ENCODE results near the gene RGP1. TPM values are rescaled to one million over a fixed set of nuclear protein-coding genes. Genes with fewer than 3 reads are reported as not detected.

The RGP1 gene
- total RNA-seq, 1 donor = 18.5 TPM

DNA sequence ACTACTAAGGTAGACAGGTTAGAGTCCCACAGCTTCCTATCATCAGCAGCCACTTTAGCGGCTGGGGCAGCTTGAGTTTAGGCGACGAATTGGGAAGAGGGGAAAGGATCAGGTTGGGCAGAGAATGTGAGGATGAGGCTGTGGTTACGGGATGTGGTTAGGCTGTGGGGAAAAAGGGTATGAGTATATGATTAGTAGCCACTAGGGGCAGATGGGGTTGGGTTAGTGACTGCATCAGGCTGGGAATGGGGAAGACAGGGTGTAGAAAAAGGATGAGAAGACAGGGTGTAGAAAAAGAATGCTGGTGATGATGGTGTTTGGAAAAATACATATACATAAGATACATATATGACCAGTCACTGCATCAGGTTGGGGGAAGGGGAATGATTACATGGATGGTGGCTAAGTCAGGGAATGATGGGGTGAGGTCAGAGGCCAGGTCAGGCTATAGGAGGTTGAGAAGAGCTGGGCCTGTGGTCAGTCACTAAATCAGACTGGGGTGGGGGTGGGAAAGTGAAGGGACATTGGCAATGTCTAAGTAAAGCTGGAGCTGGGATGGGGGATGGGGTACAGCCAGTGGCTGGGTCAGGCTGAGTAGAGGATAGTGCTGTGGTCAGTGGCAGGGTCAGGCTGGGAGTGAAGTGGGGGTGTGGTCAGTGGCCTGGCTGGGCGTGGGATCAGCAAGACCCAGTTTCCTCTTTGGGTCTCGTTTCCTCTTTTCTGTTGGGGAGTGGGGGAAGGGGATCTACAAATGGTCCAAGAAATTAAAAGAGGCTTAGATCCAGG lies 19.2 kb upstream of the RGP1 start:
- Histone ChIP-seq H3K36me3 (ENCODE audit: insufficient read depth, low read length) (peaks cover 23% of the 10 kb centered on the region), H3K27me3 (ENCODE audit: insufficient read depth, low read length) (no peaks in the 10 kb centered on the region), H3K4me2 (ENCODE audit: insufficient read depth, low read length) (peak overlapping the region; percentile 92), H3K27ac (ENCODE audit: low read depth, low read length) (peak overlapping the region; percentile 87), H4K20me1 (ENCODE audit: insufficient read depth, low read length) (peaks cover 35% of the 10 kb centered on the region), H3K79me2 (ENCODE audit: insufficient read depth, low read length) (peaks cover 86% of the 10 kb centered on the region), H3K9me3 (ENCODE audit: low read depth, low read length) (no peaks in the 10 kb centered on the region), H2AFZ (ENCODE audit: low read length) (no peak overlapping the region), H3K4me3 (ENCODE audit: insufficient read depth, low read length) (peak overlapping the region; percentile 90), H3K4me1 (ENCODE audit: insufficient read depth, low read length) (peaks cover 70% of the 10 kb centered on the region)
- TF ChIP-seq, protein P1, sequence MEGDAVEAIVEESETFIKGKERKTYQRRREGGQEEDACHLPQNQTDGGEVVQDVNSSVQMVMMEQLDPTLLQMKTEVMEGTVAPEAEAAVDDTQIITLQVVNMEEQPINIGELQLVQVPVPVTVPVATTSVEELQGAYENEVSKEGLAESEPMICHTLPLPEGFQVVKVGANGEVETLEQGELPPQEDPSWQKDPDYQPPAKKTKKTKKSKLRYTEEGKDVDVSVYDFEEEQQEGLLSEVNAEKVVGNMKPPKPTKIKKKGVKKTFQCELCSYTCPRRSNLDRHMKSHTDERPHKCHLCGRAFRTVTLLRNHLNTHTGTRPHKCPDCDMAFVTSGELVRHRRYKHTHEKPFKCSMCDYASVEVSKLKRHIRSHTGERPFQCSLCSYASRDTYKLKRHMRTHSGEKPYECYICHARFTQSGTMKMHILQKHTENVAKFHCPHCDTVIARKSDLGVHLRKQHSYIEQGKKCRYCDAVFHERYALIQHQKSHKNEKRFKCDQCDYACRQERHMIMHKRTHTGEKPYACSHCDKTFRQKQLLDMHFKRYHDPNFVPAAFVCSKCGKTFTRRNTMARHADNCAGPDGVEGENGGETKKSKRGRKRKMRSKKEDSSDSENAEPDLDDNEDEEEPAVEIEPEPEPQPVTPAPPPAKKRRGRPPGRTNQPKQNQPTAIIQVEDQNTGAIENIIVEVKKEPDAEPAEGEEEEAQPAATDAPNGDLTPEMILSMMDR (IDR thresholded peaks at IDR 0.05; ENCODE audit: extremely low read depth, low read depth, low read length) = peak; percentile 81
- peak; percentile 98 for DNase-seq (ENCODE audit: insufficient read length, low spot score, missing footprints)

GRCh38 chr9:35730486-35730854 lies 18.6 kb upstream of the RGP1 start:
- Histone ChIP-seq H3K4me3 (ENCODE audit: insufficient read depth, low read length) (peak overlapping the region; percentile 90), H2AFZ (ENCODE audit: low read length) (no peak overlapping the region), H4K20me1 (ENCODE audit: insufficient read depth, low read length) (peaks cover 29% of the 10 kb centered on the region), H3K36me3 (ENCODE audit: insufficient read depth, low read length) (peaks cover 23% of the 10 kb centered on the region), H3K4me1 (ENCODE audit: insufficient read depth, low read length) (peaks cover 70% of the 10 kb centered on the region), H3K27ac (ENCODE audit: low read depth, low read length) (peak overlapping the region; percentile 87), H3K9me3 (ENCODE audit: low read depth, low read length) (no peaks in the 10 kb centered on the region), H3K79me2 (ENCODE audit: insufficient read depth, low read length) (peaks cover 86% of the 10 kb centered on the region), H3K27me3 (ENCODE audit: insufficient read depth, low read length) (no peaks in the 10 kb centered on the region), H3K4me2 (ENCODE audit: insufficient read depth, low read length) (peak overlapping the region; percentile 92)
- DNase-seq (ENCODE audit: insufficient read length, low spot score, missing footprints) = no peak
- TF ChIP-seq, protein P1 (IDR thresholded peaks at IDR 0.05; ENCODE audit: extremely low read depth, low read depth, low read length) = no peak

- peaks cover 64% of the 10 kb centered on the region for H3K4me1 ChIP-seq (ENCODE audit: insufficient read depth, low read length)
- H3K36me3 ChIP-seq (ENCODE audit: insufficient read depth, low read length) = peaks cover 25% of the 10 kb centered on the region
- DNase-seq (ENCODE audit: insufficient read length, low spot score, missing footprints) = no peak
- H3K4me3 ChIP-seq (ENCODE audit: insufficient read depth, low read length) = peak overlapping the region; percentile 90
- H4K20me1 ChIP-seq (ENCODE audit: insufficient read depth, low read length) = peaks cover 30% of the 10 kb centered on the region
- no peaks in the 10 kb centered on the region for H3K9me3 ChIP-seq (ENCODE audit: low read depth, low read length)
- TF ChIP-seq, protein P1 (IDR thresholded peaks at IDR 0.05; ENCODE audit: extremely low read depth, low read depth, low read length) = no peak
- peaks cover 78% of the 10 kb centered on the region for H3K79me2 ChIP-seq (ENCODE audit: insufficient read depth, low read length)
- peak overlapping the region; percentile 87 for H3K27ac ChIP-seq (ENCODE audit: low read depth, low read length)
- no peak overlapping the region for H2AFZ ChIP-seq (ENCODE audit: low read length)
- no peaks in the 10 kb centered on the region for H3K27me3 ChIP-seq (ENCODE audit: insufficient read depth, low read length)
- peak overlapping the region; percentile 92 for H3K4me2 ChIP-seq (ENCODE audit: insufficient read depth, low read length)
Observed at GRCh38 chr9:35731415-35732184, 17.5 kb upstream of the RGP1 start.
